G401 (cell line): ENCODE results near the gene MYEOV. TPM values are rescaled to one million over a fixed set of nuclear protein-coding genes. Genes with fewer than 3 reads are reported as not detected.

Experiments used
- DNase-seq: peaks from one replicate; pipeline ENCODE4 v3.0.0-alpha.2; 2015; ENCODE audit warnings: low spot score
- in situ Hi-C: cut with HindIII; loops from 2 replicates; pipeline ENCODE4 v1.10.0; 2016; ENCODE audit warnings: low sequenced_read_pairs, mixed read lengths
- total RNA-seq: library from RNA; depleted of rRNA; stranded (reverse); fragments of >200 nt; shearing (Covaris generic); gene quantifications from 2 replicates; pipeline ENCODE4 v1.2.3, GENCODE V29; 2014; rRNA removed

Gene MYEOV
- 1.8 and 5.6 TPM in 2 replicates for total RNA-seq

- DNase-seq: peak; percentile 22
- in situ Hi-C loops: no loop called here
These were observed at the start of gene MYEOV for GRCh38 chr11:69293819-69294505. MYEOV (plus strand) TSS chr11:69294155; CDS start chr11:69295355, 1,200 bp downstream.

GRCh38 chr11:69244266-69244665 lies 49.7 kb upstream of the MYEOV start:
- in situ Hi-C loops: no loop called here
- no peak for DNase-seq

- DNase-seq: no peak
- in situ Hi-C loops: no loop called here
These were observed 48.9 kb upstream of the MYEOV start for GRCh38 chr11:69245041-69245440.

- in situ Hi-C loops: no loop called here
- DNase-seq: no peak
These were observed 48.2 kb upstream of the MYEOV start for GRCh38 chr11:69245491-69246345.

GRCh38 chr11:69249311-69250185 lies 44.4 kb upstream of the MYEOV start:
- in situ Hi-C loops: no loop called here
- DNase-seq: no peak

- DNase-seq: no peak
- in situ Hi-C loops: no loop called here
These were observed 43.5 kb upstream of the MYEOV start for GRCh38 chr11:69250186-69251056.

- DNase-seq: no peak
- in situ Hi-C loops: no loop called here
These were observed 42.9 kb upstream of the MYEOV start for GRCh38 chr11:69251057-69251393.

- DNase-seq: no peak
- in situ Hi-C loops: no loop called here
These were observed 42.1 kb upstream of the MYEOV start for GRCh38 chr11:69251639-69252489.

GRCh38 chr11:69252490-69252837 lies 41.5 kb upstream of the MYEOV start:
- in situ Hi-C loops: no loop called here
- no peak for DNase-seq

- in situ Hi-C loops: no loop called here
- no peak for DNase-seq
These were observed 40.9 kb upstream of the MYEOV start for GRCh38 chr11:69253028-69253427.

- in situ Hi-C loops: no loop called here
- no peak for DNase-seq
These were observed 36.8 kb upstream of the MYEOV start for GRCh38 chr11:69257134-69257533.

GRCh38 chr11:69257838-69258658 lies 35.9 kb upstream of the MYEOV start:
- no peak for DNase-seq
- in situ Hi-C loops: no loop called here

- in situ Hi-C loops: no loop called here
- DNase-seq: no peak
These were observed 34.9 kb upstream of the MYEOV start for GRCh38 chr11:69259096-69259495.

- in situ Hi-C loops: no loop called here
- no peak for DNase-seq
These were observed 33.3 kb upstream of the MYEOV start for GRCh38 chr11:69260622-69261021.

- in situ Hi-C loops: no loop called here
- DNase-seq: no peak
These were observed 32.8 kb upstream of the MYEOV start for GRCh38 chr11:69261116-69261515.

GRCh38 chr11:69262918-69263735 lies 30.8 kb upstream of the MYEOV start:
- in situ Hi-C loops: no loop called here
- DNase-seq: no peak

- no peak for DNase-seq
- in situ Hi-C loops: no loop called here
These were observed 30.3 kb upstream of the MYEOV start for GRCh38 chr11:69263736-69264052.
